Activated gamma-delta T cell treated with Interleukin-2 at 50 U/mL for 16 hours (primary cell): ENCODE data around the gene FBXO22.
"Not testable (repeated sequence)": the region's sequence is repeated elsewhere in the genome, so short reads cannot be mapped to it uniquely, and the experiment has no call there.

Experiments
- DNase-seq: peaks from one replicate; pipeline ENCODE4 v3.0.0-alpha.2; 2020

The FBXO22 gene

GRCh38 chr15:75921732-75922703 is 18.3 kb downstream of the FBXO22 start:
- no peak for DNase-seq

GRCh38 chr15:75923756-75924155 is 20.1 kb downstream of the FBXO22 start:
- no peak for DNase-seq

- DNase-seq, result no peak
Measured at GRCh38 chr15:75924576-75924975, 20.9 kb downstream of the FBXO22 start.

- no peak for DNase-seq
Measured at GRCh38 chr15:75925440-75925839, 21.8 kb downstream of the FBXO22 start.

GRCh38 chr15:75926931-75927330 is 23.3 kb downstream of the FBXO22 start:
- no peak for DNase-seq

GRCh38 chr15:75927601-75928000 is 23.9 kb downstream of the FBXO22 start:
- DNase-seq, result no peak

- no peak for DNase-seq
Measured at GRCh38 chr15:75928680-75929608, 25.3 kb downstream of the FBXO22 start.

GRCh38 chr15:75929799-75930565 is 26.3 kb downstream of the FBXO22 start:
- no peak for DNase-seq

GRCh38 chr15:75930866-75931265 is 27.2 kb downstream of the FBXO22 start:
- no peak for DNase-seq

GRCh38 chr15:75942464-75942863 is 38.8 kb downstream of the FBXO22 start:
- DNase-seq, result no peak

- no peak for DNase-seq
Measured at GRCh38 chr15:75943246-75943645, 39.6 kb downstream of the FBXO22 start.

- DNase-seq, result no peak
Measured at GRCh38 chr15:75943713-75944215, 40.1 kb downstream of the FBXO22 start.

GRCh38 chr15:75945953-75946352 is 42.3 kb downstream of the FBXO22 start:
- DNase-seq, result no peak

- DNase-seq, result no peak
Measured at GRCh38 chr15:75947092-75947491, 43.4 kb downstream of the FBXO22 start.

GRCh38 chr15:75948761-75949296 is 45.2 kb downstream of the FBXO22 start:
- no peak for DNase-seq

GRCh38 chr15:75952525-75952924 is 48.8 kb downstream of the FBXO22 start:
- DNase-seq, result no peak

GRCh38 chr15:75955720-75956119 is 52.0 kb downstream of the FBXO22 start:
- DNase-seq, result no peak

- DNase-seq, result no peak
Measured at GRCh38 chr15:75961331-75961730, 57.7 kb downstream of the FBXO22 start.

- DNase-seq, result no peak
Measured at GRCh38 chr15:75966073-75966472, 62.4 kb downstream of the FBXO22 start.

GRCh38 chr15:75976766-75977165 is 73.1 kb downstream of the FBXO22 start:
- not testable (repeated sequence) for DNase-seq

GRCh38 chr15:75981149-75981815 is 77.6 kb downstream of the FBXO22 start:
- no peak for DNase-seq

GRCh38 chr15:75982468-75982867 is 78.8 kb downstream of the FBXO22 start:
- no peak for DNase-seq
